DMS79 treated with DMSO at 0.1 percent for 48 hours (cell line): ENCODE results near the gene CTNNA3.
"Not testable (repeated sequence)": the region's sequence is repeated elsewhere in the genome, so short reads cannot be mapped to it uniquely, and the experiment has no call there.

ENCODE experiments used
- DNase-seq: peaks from one replicate; lab custom pipeline; 2025; lab: John Stamatoyannopoulos, UW

CTNNA3 gene

DNA sequence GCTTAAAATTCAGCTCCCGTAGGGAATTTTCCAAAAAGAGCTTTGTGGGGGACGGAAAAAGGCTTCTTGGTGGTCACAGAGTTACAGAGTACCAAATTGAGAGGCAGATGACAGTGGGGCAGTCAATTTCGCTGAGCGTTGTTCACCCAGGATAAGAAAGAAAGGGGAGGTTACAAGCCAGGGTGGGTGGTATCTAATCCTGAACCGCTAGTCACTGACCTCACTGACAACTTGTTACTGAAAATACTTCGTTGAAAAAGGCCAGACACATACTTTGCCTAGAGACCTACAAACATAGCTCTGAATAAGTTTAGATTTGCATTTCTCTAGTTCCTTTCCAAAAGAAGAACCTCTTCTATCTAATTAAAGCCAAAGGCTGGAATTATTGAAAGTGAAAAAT, at the start of gene CTNNA3:
Gene CTNNA3, minus strand, starts transcription at position 167 of the 400 bp plus-strand sequence.
- DNase-seq: no peak

DNA sequence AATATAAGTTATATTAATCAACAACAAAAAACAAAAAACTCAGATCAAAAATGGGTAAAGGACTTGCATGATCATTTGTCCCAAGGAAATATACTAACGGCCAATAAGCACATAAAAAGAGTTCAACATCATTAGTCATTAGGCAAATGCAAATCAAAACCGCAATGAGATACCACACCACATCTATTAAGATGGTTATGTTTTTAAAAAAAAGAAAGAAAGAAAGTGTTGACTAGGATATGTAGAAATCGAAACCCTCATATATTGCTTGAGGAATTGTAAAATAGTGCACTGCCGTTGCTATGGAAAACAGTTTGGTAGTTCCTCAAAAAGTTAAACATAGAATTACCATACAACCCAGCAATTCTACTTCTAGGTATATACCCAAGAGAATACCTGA, 39.4 kb upstream of the CTNNA3 start:
- DNase-seq: no peak

DNA sequence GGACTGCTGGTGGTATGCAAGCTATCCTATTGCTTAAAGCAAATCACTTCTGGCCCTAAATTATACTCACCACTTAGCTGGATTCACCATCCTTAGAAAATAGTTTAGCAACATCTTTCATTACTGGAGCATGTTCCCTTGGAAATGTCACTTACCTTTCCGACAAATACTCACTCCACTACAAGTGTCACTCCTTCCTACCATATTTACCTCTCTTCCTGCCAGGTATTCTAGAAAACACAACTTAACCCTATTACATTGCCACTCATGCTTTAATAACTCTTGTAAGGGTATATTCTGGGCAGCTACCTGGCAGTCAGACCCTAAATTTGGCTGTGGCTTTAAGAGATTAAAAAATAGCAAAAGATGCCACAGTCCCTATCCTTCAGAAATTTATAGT, 37.5 kb upstream of the CTNNA3 start:
- DNase-seq: no peak

DNA sequence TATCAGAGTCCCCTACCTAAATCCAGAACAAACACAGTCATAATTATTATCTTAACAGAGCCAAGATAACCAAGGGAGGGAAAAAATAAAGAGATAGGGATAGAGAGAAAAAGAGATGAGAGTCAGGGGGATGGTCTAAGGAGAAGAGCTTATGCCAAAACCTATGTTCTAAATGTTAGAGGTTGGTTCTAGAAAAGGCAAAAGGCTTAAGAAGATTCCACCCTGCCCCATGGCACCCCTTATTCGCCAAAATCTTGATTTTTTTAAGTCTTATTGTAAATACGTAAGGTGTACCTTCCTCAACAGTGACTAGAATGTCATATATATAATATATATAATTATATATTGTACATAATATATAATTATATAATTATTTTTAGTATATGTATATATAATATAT, 29.6 kb upstream of the CTNNA3 start:
- DNase-seq: no peak

DNA sequence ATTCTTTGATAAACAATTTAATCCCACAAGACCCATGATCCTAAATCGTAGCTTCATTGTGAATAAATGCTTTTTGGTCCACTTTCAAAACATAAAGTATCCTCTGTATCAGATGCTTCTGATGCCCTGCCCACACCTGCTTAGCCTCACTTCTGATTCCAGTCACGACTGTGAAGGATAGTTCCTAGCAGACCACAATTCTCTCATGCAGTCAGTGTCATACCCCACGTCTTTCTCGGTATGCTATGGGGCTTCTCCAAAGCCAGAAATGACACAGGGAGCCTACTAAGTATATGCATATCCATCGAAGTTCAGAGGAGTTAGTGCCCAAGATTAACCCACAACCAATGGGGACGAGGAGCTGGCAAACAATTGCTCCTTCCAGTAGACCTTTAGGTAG, 27.6 kb upstream of the CTNNA3 start:
- no peak for DNase-seq

DNA sequence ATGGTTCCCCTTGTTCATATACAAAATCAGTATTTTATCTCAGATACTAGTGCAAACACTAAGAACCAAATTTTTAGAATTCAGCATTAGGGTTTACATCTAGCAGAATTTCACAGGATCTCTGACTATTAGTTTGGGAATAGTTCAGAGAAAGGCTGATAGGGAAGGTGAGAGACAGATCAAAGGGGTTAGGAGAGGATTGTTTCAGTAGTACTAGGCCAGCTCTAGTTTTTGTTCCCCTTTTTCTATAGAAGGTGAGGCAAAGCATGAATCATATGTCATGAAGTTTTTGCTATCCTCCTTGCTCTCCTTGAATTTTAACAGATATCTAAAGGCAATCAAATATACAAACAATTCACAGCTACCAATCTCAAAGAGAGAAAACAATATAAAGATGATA, 26.1 kb upstream of the CTNNA3 start:
- no peak for DNase-seq

DNA sequence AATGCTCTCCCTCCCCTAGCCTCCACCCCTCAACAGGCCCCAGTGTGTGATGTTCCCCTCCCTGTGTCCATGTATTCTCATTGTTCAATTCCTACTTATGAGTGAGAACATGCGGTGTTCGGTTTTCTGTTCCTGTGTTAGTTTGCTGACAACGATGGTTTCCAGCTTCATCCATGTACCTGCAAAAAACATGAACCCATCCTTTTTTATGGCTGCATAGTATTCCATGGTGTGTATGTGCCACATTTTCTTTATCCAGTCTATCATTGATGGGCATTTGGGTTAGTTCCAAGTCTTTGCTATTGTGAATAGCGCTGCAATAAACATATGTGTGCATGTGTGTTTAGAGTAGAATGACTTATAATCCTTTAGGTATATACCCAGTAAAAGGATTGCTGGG, 20.5 kb upstream of the CTNNA3 start:
- not testable (repeated sequence) for DNase-seq

DNA sequence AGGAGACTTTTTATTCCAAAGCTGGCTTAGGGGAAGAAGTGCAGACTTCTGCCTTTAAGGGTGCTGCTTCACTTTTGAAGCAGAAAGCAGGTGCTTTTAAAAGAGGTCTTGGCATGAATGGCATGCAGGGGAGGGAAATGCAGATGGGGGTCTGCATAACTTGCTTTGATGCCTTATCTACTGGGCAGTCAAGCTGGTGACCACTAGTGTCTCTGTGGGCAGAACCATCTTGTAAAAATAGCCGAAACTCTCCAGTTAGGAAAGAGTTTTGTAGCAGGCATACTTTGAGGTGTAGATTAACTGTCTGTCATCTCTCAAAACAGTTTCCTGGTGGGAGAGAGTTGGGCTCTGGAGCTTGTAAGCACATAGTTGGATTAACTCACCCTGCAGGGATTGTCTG, 9.9 kb upstream of the CTNNA3 start:
- no peak for DNase-seq

DNA sequence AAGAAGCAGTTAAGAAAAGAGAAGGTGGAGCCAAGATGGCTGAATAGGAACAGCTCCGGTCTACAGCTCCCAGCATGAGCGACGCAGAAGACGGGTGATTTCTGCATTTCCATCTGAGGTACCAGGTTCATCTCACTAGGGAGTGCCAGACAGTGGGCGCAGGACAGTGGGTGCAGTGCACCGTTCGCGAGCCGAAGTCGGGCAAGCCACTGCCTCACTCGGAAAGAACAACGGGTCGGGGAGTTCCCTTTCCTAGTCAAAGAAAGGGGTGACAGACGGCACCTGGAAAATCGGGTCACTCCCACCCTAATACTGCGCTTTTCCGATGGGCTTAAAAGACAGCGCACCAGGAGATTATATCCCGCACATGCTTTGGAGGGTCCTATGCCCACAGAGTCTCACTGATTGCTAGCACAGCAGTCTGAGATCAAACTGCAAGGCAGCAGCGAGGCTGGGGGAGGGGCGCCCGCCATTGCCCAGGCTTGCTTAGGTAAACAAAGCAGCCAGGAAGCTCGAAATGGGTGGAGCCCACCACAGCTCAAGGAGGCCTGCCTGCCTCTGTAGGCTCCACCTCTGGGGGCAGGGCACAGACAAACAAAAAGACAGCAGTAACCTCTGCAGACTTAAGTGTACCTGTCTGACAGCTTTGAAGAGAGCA, 3.7 kb upstream of the CTNNA3 start:
- DNase-seq: not testable (repeated sequence)

DNA sequence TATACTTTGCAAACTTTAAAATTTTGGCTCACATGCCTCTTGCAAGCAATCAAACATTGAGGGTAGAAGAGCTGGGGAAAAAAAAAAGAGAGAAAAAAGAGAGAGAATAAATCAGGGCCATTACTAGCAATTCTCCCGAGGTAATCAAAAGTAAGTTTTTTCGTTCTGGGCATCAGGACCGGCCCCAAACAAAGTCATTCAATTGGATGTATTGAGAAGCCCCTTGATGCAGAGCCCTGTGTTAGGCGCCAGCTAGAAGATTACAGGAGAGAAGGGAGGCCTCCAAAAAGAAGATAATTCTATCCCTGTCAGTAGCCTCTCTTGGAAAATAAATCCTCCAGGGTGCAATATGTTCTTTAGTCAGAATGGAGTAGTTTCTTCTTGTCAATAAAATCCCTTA, 2.2 kb upstream of the CTNNA3 start:
- DNase-seq: no peak

DNA sequence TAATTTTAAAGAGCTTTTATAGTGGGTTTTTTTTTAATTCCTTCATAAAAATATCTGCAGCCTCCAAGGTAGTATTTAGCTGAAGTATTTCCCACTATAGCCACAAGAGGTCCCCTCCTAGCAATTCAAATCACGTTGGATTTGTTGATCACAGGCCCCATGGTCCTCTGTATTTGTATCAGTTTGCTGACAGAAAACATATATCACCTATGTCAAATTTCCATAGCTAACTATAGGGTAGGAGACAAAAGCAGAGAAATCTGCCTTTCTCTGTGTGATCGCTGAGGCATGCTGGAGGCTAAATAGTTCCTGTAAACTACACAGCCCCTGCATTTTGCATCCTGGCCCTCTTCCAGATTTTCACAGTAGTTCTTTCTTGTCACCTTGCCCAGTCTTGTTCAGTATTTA, 1.7 kb upstream of the CTNNA3 start:
- DNase-seq: peak; percentile 6

DNA sequence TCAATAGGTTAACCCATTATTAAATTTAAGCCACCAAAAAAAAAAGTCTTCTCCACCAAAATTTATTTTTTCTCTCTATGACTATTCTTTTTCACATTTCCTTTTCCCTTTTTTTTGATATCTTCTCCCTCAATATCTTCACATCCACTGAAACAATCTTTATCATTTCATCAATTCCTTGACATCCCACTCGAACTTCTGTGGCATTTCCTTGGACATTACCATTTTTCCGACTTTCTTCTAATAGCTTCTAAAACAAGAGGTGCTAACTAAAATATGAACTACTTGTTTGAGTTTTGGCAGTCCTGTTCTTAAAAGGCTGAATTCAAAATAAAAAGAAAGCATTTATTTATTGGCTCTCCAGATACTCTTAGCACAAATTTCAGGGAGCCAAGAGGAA, 684 bp upstream of the CTNNA3 start:
- DNase-seq: no peak

DNA sequence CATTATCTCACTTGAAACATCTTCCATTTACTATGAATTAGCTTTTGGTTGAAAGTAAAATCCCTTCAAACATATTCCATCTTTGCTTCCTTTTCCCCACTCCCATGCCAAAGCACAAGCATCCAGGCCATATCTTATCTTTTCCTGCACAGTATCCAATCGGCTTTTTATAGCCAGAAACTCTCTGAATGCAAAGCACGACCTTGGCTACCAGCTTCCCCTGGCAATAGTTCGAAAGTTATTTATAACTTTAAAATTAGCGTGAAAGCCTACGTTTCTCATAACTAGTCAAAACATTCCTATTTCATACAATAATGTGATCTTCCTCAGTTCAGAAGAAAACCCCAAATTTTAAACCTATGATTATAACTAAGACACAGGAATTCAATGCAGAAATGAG, 440 bp downstream of the CTNNA3 start:
- no peak for DNase-seq

DNA sequence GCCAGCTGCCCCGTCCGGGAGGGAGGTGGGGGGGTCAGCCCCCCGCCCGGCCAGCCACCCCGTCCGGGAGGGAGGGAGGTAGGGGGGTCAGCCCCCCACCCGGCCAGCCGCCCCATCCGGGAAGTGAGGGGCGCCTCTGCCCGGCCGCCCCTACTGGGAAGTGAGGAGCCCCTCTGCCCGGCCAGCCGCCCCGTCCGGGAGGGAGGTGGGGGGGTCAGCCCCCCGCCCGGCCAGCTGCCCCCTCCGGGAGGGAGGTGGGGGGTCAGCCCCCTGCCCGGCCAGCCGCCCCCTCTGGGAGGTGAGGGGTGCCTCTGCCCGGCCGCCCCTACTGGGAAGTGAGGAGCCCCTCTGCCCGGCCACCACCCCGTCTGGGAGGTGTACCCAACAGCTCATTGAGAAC, 4.1 kb downstream of the CTNNA3 start:
- DNase-seq: not testable (repeated sequence)

DNA sequence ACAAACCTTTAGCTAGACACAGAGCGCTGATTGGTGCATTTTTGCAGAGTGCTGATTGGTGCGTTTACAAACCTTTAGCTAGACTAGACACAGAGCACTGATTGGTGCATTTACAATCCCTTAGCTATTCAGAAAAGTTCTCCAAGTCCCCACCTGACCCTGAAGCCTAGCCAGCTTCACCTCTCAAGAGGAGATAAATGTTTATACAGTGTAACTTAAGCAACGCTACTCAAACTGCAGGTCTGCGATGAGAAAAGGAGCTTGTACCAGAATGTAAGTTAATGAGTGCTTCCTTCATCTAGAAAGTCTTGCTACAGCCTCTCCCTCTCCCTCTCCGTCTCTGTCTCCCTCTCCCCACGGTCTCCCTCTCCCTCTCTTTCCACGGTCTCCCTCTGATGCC, 5.5 kb downstream of the CTNNA3 start:
- not testable (repeated sequence) for DNase-seq

DNA sequence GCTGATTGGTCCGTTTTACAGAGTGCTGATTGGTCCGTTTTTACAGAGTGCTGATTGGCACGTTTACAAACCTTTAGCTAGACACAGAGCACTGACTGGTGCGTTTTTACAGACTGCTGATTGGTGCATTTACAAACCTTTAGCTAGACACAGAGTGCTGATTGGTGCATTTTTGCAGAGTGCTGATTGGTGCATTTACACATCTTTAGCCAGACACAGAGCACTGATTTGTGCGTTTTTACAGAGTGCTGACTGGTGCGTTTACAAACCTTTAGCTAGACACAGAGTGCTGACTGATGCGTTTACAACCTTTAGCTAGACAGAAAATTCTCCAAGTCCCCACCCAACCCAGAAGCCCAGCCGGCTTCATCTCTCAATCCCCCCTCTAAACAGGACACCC, 11.9 kb downstream of the CTNNA3 start:
- DNase-seq: not testable (repeated sequence)

DNA sequence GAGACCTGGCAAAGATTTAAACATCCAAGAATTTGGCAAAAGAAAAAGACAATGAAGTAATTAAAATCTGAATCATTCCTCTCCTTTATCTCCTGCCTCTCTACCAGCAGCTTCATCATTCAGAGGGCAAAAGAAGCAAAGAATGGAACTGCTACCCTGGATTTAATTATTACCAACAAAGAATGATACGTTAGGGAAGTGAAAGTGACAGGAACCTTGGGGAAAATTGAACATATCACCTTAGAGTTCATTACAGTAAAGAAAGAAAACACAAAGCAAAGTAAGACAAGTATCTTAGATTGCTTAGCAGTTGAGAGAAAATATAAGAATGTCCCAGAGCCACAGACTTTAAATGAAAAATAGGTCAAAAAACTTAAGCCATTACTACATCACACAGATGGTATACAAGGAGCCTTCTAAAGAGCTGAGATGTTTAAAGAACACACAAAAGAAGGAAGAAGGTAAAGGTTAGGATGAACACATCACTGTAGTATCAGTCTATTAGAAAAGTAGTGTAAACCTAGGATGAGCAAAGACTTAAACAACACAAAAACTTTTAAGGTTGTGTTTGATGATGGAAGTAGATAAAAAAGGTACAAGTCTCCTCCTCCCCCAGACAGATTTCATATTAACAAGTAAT, 17.5 kb downstream of the CTNNA3 start:
- no peak for DNase-seq

DNA sequence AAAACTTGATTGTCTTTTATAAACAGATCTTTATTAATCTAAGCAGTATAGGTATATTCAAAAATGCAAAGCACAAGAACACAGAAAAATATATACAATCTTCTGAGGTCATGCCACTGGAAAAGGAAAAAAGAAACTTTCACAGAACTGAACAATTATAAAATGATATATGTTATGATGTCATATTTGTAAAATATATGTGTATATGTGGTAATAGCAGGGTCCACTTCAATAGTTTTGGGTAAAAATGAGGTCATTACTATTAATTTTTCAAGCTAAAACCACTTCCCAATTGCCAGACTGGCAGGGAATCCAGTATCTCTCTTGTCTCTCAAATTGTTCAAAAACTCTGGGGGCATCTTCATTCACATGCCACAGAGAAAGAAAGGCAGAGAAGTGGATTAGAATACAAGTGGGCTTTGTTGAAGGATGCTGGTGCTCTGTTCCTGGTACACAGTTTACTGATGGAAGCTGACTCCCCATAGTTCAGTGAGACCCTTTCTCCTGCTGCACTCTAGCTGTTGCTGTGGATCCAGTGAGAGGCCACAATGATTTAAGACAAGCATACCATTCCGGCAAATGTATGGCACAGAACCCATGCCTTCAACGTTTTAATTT, 19.7 kb downstream of the CTNNA3 start:
- DNase-seq: no peak

DNA sequence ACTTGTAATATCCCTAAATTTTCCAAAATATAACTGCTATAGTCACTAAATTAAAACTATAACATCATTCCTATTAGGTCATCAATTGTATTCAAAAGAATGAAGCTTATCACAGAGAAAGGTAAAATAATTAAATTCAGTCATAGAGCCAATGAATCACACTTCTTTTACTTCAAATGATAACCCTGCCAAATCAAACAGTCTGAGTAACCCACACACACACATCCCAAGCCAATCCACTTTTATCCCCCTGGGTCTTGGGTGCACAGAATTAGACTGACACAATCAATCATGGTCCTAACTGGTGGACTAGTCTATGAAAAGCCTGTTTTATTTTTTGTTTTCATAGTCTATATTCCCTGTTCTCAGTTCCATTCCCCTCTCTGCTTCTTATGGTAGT, 25.6 kb downstream of the CTNNA3 start:
- no peak for DNase-seq

DNA sequence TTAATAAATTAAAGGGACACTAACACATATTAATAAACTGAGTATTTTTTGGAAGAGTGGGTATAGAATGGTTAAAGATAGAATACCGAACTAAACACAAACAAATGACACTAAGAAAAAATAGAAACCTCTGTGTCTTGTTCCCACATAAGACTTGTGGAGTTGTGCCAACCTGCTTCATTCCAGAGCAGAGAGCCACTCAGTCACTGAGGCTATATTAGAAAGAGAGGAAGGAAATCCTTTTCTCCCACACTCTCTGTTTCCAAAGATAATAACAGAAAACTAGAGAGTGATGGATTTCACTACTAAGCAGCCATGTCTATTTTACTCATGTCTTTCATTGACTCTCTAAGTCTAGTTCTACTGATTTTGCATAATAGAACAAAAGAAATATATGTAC, 26.0 kb downstream of the CTNNA3 start:
- no peak for DNase-seq

DNA sequence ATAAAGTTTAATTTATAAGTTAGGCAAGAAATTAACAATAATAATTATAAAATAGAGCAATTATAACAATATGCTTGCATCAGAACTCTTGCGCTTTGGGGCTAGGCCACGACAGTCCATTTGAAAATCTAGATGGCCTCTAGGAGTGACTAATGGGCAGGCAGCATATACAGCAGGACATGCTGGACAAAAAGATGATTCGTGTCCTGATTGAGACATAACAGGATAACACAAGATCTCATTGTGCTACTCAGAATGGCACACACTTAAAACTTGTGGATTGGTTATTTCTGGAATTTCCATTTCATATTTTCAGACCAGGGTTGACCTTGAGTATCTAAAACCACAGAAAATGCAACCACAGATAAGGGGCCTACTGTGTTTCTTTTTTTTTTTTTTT, 27.5 kb downstream of the CTNNA3 start:
- DNase-seq: no peak

DNA sequence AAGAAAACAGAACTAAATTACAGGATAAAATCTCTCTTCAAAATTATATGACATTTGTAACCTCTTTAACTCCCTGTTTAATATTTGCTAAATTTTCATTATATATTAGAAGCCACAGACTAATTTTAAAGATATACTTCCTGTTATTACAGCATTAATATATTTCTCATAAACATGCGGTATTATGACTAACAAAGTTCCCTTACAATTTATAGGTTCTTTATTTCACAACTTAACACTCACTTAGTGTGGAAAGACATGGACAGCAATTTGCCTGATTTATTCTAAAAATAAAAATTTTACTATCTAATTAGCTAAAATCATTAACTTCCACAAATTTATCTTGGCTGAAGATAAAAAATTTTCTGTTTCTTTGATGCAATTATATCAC, 29.0 kb downstream of the CTNNA3 start:
- DNase-seq: no peak

DNA sequence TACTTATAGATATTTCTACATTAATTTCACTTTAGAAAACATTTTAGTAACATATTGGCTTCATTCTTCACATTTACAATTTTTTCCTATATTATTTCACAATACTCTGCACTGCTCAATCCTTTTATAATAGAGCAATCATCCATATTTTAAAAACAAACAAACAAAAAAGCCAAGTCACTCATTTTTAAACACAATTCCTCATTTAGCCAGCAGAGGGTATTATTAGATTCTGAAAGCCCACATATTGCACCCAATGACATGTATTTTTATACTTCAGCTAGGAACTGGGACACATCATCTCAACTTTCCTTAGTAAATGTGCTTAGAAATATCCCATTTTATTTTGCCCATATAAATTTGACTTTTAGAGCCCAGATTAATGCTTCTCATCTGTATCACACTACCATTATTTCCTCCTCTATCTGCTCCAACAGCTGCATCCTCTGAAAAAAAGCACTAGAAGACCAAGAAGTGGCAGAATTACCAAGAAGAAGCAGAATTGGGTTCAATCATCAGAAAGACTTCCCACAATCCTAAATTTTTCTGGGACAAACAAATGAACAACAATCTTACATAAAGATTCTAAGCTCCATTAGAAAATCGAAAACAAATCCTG, 29.5 kb downstream of the CTNNA3 start:
- peak; percentile 0 for DNase-seq
